Neural cell (in vitro differentiated cells): Measurements from ENCODE around the gene NDUFC1. TPM values are rescaled to one million over a fixed set of nuclear protein-coding genes. Genes with fewer than 3 reads are reported as not detected.
A peak's percentile ranks its signal among the peaks of the same experiment; 100 is the strongest.

ENCODE experiments used
- H2AFZ ChIP-seq: fragments of 200-600, 300-800 bp; sonication (generic), shearing (Covaris generic); 2 replicates; pipeline ENCODE4 v1.6.0; 2014; ENCODE audit warnings: low read depth, mild to moderate bottlenecking, antibody characterized with exemption, low read length, moderate library complexity
- H3F3A ChIP-seq: fragments of 200-600 bp; shearing (Covaris generic); 2 replicates; pipeline ENCODE4 v1.6.1; 2016; ENCODE audit warnings: mild to moderate bottlenecking, moderate library complexity, mixed read lengths, antibody characterized with exemption, low read length; ENCODE audit not compliant: insufficient read depth, poor library complexity, severe bottlenecking
- H3K27ac ChIP-seq: fragments of 200-600, 300-800 bp; sonication (generic), shearing (Covaris generic); 2 replicates; pipeline ENCODE4 v1.5.1; 2014; ENCODE audit warnings: mild to moderate bottlenecking, low read length, moderate library complexity
- H3K27me3 ChIP-seq: fragments of 300-800, 200-600 bp; sonication (generic), shearing (Covaris generic); 2 replicates; pipeline ENCODE4 v1.6.0; 2014; ENCODE audit warnings: mild to moderate bottlenecking, low read depth, low read length, moderate library complexity; ENCODE audit not compliant: insufficient read depth
- H3K36me3 ChIP-seq: fragments of 300-800, 200-600 bp; sonication (generic), shearing (Covaris generic); 2 replicates; pipeline ENCODE4 v1.5.1; 2014; ENCODE audit warnings: mild to moderate bottlenecking, antibody characterized with exemption, low read length, moderate library complexity; ENCODE audit not compliant: insufficient read depth
- H3K4me2 ChIP-seq: fragments of 300-800, 200-600 bp; sonication (generic), shearing (Covaris generic); 2 replicates; pipeline ENCODE4 v1.6.0; 2014; ENCODE audit warnings: mild to moderate bottlenecking, low read length
- H3K4me3 ChIP-seq: fragments of 300-800, 200-600 bp; sonication (generic), shearing (Covaris generic); 2 replicates; pipeline ENCODE4 v1.5.1; 2014; ENCODE audit warnings: mild to moderate bottlenecking, low read length, moderate library complexity
- H3K79me2 ChIP-seq: fragments of 200-600 bp; shearing (Covaris generic); replicated peaks from 2 replicates; pipeline ENCODE4 v1.6.0; 2014; ENCODE audit warnings: mild to moderate bottlenecking, low read length, moderate library complexity; ENCODE audit not compliant: insufficient read depth
- H3K9ac ChIP-seq: fragments of 300-800, 200-600 bp; sonication (generic), shearing (Covaris generic); 2 replicates; pipeline ENCODE4 v1.6.1; 2016; ENCODE audit warnings: mild to moderate bottlenecking, low read length, mixed read lengths
- H3K9me2 ChIP-seq: fragments of 200-600 bp; shearing (Covaris generic); 2 replicates; pipeline ENCODE4 v1.6.1; 2016; ENCODE audit warnings: mild to moderate bottlenecking, low read length, mixed read lengths; ENCODE audit not compliant: insufficient read depth
- H3K9me3 ChIP-seq: fragments of 200-600, 300-800 bp; sonication (generic), shearing (Covaris generic); 2 replicates; pipeline ENCODE4 v1.6.1; 2016; ENCODE audit warnings: mild to moderate bottlenecking, mixed run types, low read length, moderate library complexity, mixed read lengths
- H4K20me1 ChIP-seq: fragments of 200-600 bp; shearing (Covaris generic); 2 replicates; pipeline ENCODE4 v1.6.1; 2016; ENCODE audit warnings: mild to moderate bottlenecking, mixed run types; ENCODE audit not compliant: insufficient read depth
- CTCF ChIP-seq: fragments of 450-650 bp; IDR thresholded peaks from 2 replicates; pipeline ENCODE4 v1.5.1; 2014; ENCODE audit warnings: antibody characterized with exemption, mild to moderate bottlenecking, moderate library complexity; ENCODE audit not compliant: poor library complexity, severe bottlenecking
- EP300 ChIP-seq: fragments of 450-650 bp; conservative IDR thresholded peaks from 2 replicates; pipeline ENCODE4 v1.6.1; 2014; ENCODE audit warnings: antibody characterized with exemption, mild to moderate bottlenecking, moderate library complexity; ENCODE audit not compliant: poor library complexity, severe bottlenecking
- EZH2 ChIP-seq: fragments of 200-600, 300-800 bp; shearing (Covaris generic), sonication (generic); IDR thresholded peaks from 2 replicates; pipeline ENCODE4 v1.6.1; 2014; ENCODE audit warnings: antibody characterized with exemption, low read length, borderline replicate concordance, mild to moderate bottlenecking; ENCODE audit not compliant: insufficient read depth, poor library complexity, severe bottlenecking
- MXI1 ChIP-seq: fragments of 450-650 bp; conservative IDR thresholded peaks from 2 replicates; pipeline ENCODE4 v1.6.1; 2014; ENCODE audit warnings: antibody characterized with exemption, mild to moderate bottlenecking; ENCODE audit not compliant: poor library complexity, severe bottlenecking
- POLR2AphosphoS5 ChIP-seq: IDR thresholded peaks from 2 replicates; pipeline ENCODE4 v1.6.1; 2012
- RAD21 ChIP-seq: fragments of 450-650 bp; conservative IDR thresholded peaks from 2 replicates; pipeline ENCODE4 v1.6.1; 2014; ENCODE audit warnings: antibody characterized with exemption, mild to moderate bottlenecking, moderate library complexity
- REST ChIP-seq: IDR thresholded peaks from 2 replicates; pipeline ENCODE4 v1.6.1; 2012; ENCODE audit warnings: borderline replicate concordance
- SMC3 ChIP-seq: fragments of 450-650 bp; conservative IDR thresholded peaks from 2 replicates; pipeline ENCODE4 v1.6.1; 2014; ENCODE audit warnings: antibody characterized with exemption, mild to moderate bottlenecking, moderate library complexity; ENCODE audit not compliant: poor library complexity
- TAF1 ChIP-seq: IDR thresholded peaks from 2 replicates; pipeline ENCODE4 v1.6.1; 2012; ENCODE audit warnings: low read depth
- polyA plus RNA-seq: library from polyadenylated mRNA; depleted of rRNA; stranded (reverse); fragments of >200 nt; gene quantifications from 2 replicates; pipeline ENCODE4 v1.2.3, GENCODE V29; 2014

Gene NDUFC1
- polyA plus RNA-seq, 1 donor from 2014 or later = 102 TPM

GRCh38 chr4:139299536-139299935 is 2.7 kb downstream of the NDUFC1 start:
- Histone ChIP-seq H3K27me3 (no peaks in the 10 kb centered on the region), H2AFZ (no peak overlapping the region), H3K36me3 (no peaks in the 10 kb centered on the region), H3K9ac (no peak overlapping the region), H3K27ac (no peak overlapping the region), H3K4me2 (peak overlapping the region; percentile 77), H3F3A (no peaks in the 10 kb centered on the region), H3K4me3 (peak overlapping the region; percentile 98), H3K9me2 (no peaks in the 10 kb centered on the region), H4K20me1 (no peaks in the 10 kb centered on the region), H3K9me3 (no peaks in the 10 kb centered on the region), H3K79me2 (peaks cover 43% of the 10 kb centered on the region)
- TF ChIP-seq EZH2 (no peak), TAF1 (no peak), SMC3 (no peak), POLR2AphosphoS5 (no peak), EP300 (no peak)

GRCh38 chr4:139297001-139297410 is 5.3 kb downstream of the NDUFC1 start:
- H3K4me3 ChIP-seq = no peak overlapping the region
- no peaks in the 10 kb centered on the region for H3K9me3 ChIP-seq
- H3F3A ChIP-seq = no peaks in the 10 kb centered on the region
- peaks cover 20% of the 10 kb centered on the region for H3K79me2 ChIP-seq
- H2AFZ ChIP-seq = no peak overlapping the region
- H3K36me3 ChIP-seq = no peaks in the 10 kb centered on the region
- TF ChIP-seq REST = no peak
- TF ChIP-seq CTCF = no peak
- no peak for TF ChIP-seq EZH2
- no peak for TF ChIP-seq TAF1
- no peak for TF ChIP-seq POLR2AphosphoS5
- TF ChIP-seq RAD21 = no peak
- no peak for TF ChIP-seq SMC3
- no peak for TF ChIP-seq MXI1
- no peak for TF ChIP-seq EP300
- no peaks in the 10 kb centered on the region for H3K27me3 ChIP-seq
- no peaks in the 10 kb centered on the region for H4K20me1 ChIP-seq
- H3K27ac ChIP-seq = no peak overlapping the region
- H3K9ac ChIP-seq = no peak overlapping the region
- H3K4me2 ChIP-seq = no peak overlapping the region
- no peaks in the 10 kb centered on the region for H3K9me2 ChIP-seq

- Histone ChIP-seq H3F3A (no peaks in the 10 kb centered on the region), H3K79me2 (peaks cover 18% of the 10 kb centered on the region), H3K4me2 (peak overlapping the region; percentile 10), H3K9me3 (no peaks in the 10 kb centered on the region), H4K20me1 (no peaks in the 10 kb centered on the region), H3K9me2 (no peaks in the 10 kb centered on the region), H3K4me3 (peak overlapping the region; percentile 86), H3K27ac (peak overlapping the region; percentile 32), H3K27me3 (no peaks in the 10 kb centered on the region), H3K36me3 (no peaks in the 10 kb centered on the region), H3K9ac (peak overlapping the region; percentile 80), H2AFZ (no peak overlapping the region)
- TF ChIP-seq MXI1 (peak; percentile 4), REST (no peak), POLR2AphosphoS5 (no peak), CTCF (peak; percentile 4)
These were observed 6.4 kb downstream of the NDUFC1 start for GRCh38 chr4:139295942-139296299.
